Adrenal gland (tissue), 5 donors: Measurements from ENCODE around the gene ITIH5.

Experiments used
- POLR2A ChIP-seq, 2 donors: fragments of 450-650 bp; IDR thresholded peaks; one replicate each; pipeline ENCODE4 v1.6.1; 2017; ENCODE audit warnings: antibody characterized with exemption in 2 of 2, mild to moderate bottlenecking in 2 of 2, moderate library complexity in 1 of 2
- TF ChIP-seq, protein P1 (sequence below), 6 experiments: fragments of 450-650 bp in 4 of 6; fragments of 200-600 bp in 2 of 6; sonication (generic) in 1 of 6; IDR thresholded peaks; 1 replicate in 5 of 6; 2 replicates in 1 of 6; pipeline versions ENCODE4 v1.5.1 to v1.8.0; 2016 to 2021; ENCODE audit warnings: antibody characterized with exemption in 6 of 6, mild to moderate bottlenecking in 2 of 6, moderate library complexity in 1 of 6
- donor health status: DM: no; HTN: no; CAD: no.

DNA sequence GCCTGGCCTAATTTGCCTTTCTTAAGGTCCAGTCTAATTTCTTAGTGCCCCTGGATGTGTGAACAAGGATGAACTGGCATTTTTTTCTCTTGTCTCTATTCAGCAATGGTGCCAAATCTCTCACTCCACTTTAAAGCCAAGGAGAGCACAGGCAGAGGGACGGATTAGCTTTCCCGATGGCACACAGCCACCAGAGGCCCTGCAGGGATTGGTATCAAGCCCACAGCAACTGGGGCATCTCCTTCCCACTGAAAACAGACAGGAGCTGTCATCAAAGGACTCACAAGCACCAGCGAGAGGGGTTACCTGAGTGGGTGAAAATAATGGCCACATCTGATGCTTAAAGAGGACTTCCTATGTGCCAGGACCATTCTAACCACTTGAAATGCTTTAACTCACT lies 83.1 kb downstream of the ITIH5 start:
- TF ChIP-seq, protein P1, sequence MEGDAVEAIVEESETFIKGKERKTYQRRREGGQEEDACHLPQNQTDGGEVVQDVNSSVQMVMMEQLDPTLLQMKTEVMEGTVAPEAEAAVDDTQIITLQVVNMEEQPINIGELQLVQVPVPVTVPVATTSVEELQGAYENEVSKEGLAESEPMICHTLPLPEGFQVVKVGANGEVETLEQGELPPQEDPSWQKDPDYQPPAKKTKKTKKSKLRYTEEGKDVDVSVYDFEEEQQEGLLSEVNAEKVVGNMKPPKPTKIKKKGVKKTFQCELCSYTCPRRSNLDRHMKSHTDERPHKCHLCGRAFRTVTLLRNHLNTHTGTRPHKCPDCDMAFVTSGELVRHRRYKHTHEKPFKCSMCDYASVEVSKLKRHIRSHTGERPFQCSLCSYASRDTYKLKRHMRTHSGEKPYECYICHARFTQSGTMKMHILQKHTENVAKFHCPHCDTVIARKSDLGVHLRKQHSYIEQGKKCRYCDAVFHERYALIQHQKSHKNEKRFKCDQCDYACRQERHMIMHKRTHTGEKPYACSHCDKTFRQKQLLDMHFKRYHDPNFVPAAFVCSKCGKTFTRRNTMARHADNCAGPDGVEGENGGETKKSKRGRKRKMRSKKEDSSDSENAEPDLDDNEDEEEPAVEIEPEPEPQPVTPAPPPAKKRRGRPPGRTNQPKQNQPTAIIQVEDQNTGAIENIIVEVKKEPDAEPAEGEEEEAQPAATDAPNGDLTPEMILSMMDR (IDR thresholded peaks at IDR 0.05), result no peak
- no peak for TF ChIP-seq POLR2A (IDR thresholded peaks at IDR 0.05)
